Esophagus muscularis mucosa (tissue), 4 donors: ENCODE results near the gene ATP9A. TPM values are rescaled to one million over a fixed set of nuclear protein-coding genes. Genes with fewer than 3 reads are reported as not detected.
A peak's percentile ranks its signal among the peaks of the same experiment; 100 is the strongest.

Source experiments
- DNase-seq: peaks from one replicate; pipeline ENCODE4 v3.0.0-alpha.2; 2017; ENCODE audit errors: extremely low spot score
- H3K27ac ChIP-seq, 4 donors: fragments of 200-600 bp; sonication (generic); replicated peaks in 1 of 4; 1 replicate in 3 of 4; 2 replicates in 1 of 4; pipeline ENCODE4 v1.5.1; 2016 to 2019; ENCODE audit warnings: mild to moderate bottlenecking in 1 of 4
- H3K27me3 ChIP-seq, 4 donors: fragments of 200-600 bp; sonication (generic); one replicate each; pipeline versions ENCODE4 v1.5.1 to v1.6.0; 2016 to 2019
- H3K36me3 ChIP-seq, 4 donors: fragments of 200-600 bp; sonication (generic); one replicate each; pipeline ENCODE4 v1.5.1; 2016 to 2019
- H3K4me1 ChIP-seq, 4 donors: fragments of 200-600 bp; sonication (generic); one replicate each; pipeline ENCODE4 v1.5.1; 2016 to 2019
- H3K4me3 ChIP-seq, 4 donors: fragments of 200-600 bp; sonication (generic); 1 replicate in 2 of 4; 2 replicates in 2 of 4; pipeline ENCODE4 v1.5.1; 2016 to 2019; ENCODE audit warnings: mild to moderate bottlenecking in 4 of 4, moderate library complexity in 1 of 4
- H3K9me3 ChIP-seq, 4 donors: fragments of 200-600 bp; sonication (generic); 1 replicate in 3 of 4; 2 replicates in 1 of 4; pipeline ENCODE4 v1.5.1; 2016 to 2019
- EP300 ChIP-seq: sonication (generic); formaldehyde crosslinking; IDR thresholded peaks from one replicate; pipeline ENCODE4 v1.6.1; 2017; ENCODE audit warnings: antibody characterized with exemption
- POLR2A ChIP-seq: fragments of 450-650 bp; IDR thresholded peaks from one replicate; pipeline ENCODE4 v1.6.1; 2017; ENCODE audit warnings: antibody characterized with exemption, moderate library complexity, mild to moderate bottlenecking, low read depth
- POLR2AphosphoS5 ChIP-seq, 2 donors: sonication (generic); formaldehyde crosslinking; IDR thresholded peaks; one replicate each; pipeline ENCODE4 v1.6.1; 2017; ENCODE audit warnings: antibody characterized with exemption in 2 of 2
- WGBS: methylation state at CpG from one replicate; pipeline ENCODE4 v1.1.5; 2018; 5-methylcytosine and 5-hydroxymethylcytosine counted together
- intact Hi-C: fragments of 100-400 bp; cut with DNase I; formaldehyde crosslinking; loops from one replicate; pipeline ENCODE4 v1.15.1; 2023
- total RNA-seq, 4 donors: library from RNA; depleted of rRNA; stranded (reverse); fragments of >200 nt; gene quantifications; one replicate each; pipeline versions ENCODE4 v1.1.0 to v1.2.1, GENCODE V29; 2016
- TF ChIP-seq, protein P1 (sequence below), 3 experiments: fragments of 200-600 bp in 2 of 3; fragments of 450-650 bp in 1 of 3; sonication (generic) in 2 of 3; IDR thresholded peaks; one replicate each; pipeline ENCODE4 v1.5.1; 2017 to 2019; ENCODE audit warnings: antibody characterized with exemption in 3 of 3, mild to moderate bottlenecking in 2 of 3, moderate library complexity in 1 of 3

The ATP9A gene
- total RNA-seq, 4 donors from 2014 or later: 44.4 to 70.9 (median 56.0) TPM

DNA sequence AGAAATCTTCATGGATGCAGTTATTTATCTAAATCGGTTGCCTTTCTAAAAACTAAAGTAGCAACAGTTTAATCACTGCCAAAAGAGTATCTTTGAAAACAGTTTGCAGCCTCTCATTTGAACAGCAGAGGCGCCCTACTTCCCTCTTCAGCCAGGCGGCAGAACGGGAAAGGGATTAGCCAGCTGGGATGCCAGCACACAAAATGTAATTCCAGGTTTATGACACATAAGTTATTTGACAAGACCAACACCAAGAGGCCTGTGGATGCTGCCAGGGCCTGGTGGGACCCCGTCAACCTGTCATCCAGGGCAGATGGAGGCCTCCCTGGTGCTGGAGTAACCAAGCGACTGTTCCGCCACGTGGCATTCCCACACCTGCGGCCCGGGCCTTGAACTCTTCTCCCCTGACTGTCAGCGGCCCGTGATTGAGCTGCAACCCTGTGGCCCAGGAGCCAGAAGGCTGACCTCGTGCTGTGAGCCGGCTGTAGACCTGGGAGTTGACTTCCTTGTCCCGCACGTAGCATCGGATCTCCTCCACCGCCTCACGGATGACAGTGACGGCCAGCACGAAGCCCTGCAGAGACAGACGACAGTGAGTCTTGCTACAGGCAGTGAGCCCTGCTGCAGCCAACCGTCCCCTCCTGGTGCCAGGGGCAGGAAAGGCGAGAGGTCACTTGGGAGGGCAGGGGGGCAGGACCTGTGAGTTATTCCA, 55.5 kb downstream of the ATP9A start:
- Histone ChIP-seq H3K4me1 (peaks cover 0 to 11% (median 0%) of the 10 kb centered on the region in 4 donors), H3K9me3 (no peaks in the 10 kb centered on the region), H3K27me3 (no peaks in the 10 kb centered on the region), H3K27ac (no peak overlapping the region), H3K4me3 (no peak overlapping the region), H3K36me3 (peaks cover 0 to 36% (median 16%) of the 10 kb centered on the region in 4 donors)
- WGBS: 76% methylated on average over 10 of the region's 24 CpGs
- no peak for DNase-seq
- intact Hi-C loops: no loop called here
- TF ChIP-seq POLR2AphosphoS5 (IDR thresholded peaks at IDR 0.05): no peak
- TF ChIP-seq, protein P1, sequence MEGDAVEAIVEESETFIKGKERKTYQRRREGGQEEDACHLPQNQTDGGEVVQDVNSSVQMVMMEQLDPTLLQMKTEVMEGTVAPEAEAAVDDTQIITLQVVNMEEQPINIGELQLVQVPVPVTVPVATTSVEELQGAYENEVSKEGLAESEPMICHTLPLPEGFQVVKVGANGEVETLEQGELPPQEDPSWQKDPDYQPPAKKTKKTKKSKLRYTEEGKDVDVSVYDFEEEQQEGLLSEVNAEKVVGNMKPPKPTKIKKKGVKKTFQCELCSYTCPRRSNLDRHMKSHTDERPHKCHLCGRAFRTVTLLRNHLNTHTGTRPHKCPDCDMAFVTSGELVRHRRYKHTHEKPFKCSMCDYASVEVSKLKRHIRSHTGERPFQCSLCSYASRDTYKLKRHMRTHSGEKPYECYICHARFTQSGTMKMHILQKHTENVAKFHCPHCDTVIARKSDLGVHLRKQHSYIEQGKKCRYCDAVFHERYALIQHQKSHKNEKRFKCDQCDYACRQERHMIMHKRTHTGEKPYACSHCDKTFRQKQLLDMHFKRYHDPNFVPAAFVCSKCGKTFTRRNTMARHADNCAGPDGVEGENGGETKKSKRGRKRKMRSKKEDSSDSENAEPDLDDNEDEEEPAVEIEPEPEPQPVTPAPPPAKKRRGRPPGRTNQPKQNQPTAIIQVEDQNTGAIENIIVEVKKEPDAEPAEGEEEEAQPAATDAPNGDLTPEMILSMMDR (IDR thresholded peaks at IDR 0.05): peak in 1 of 3 experiments; percentile 8

DNA sequence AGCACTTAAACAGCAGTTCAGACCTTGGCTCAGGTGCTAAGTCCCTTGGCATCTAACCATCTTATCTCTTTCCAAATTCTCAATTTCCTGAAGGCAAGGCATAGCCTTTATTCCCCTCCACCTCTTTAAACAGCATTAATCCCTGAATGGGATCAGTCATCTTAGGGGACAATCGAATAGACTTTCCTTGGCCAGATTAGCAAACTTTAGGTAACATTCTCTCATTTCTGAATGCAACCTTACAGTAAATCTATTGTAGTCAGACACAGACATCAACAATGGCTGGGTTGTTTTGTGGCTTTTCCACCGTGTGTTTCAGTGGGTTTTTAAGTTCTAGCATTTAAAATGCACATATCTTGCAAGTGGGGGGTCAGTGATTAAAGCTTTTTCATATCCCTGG, 56.8 kb downstream of the ATP9A start:
- Histone ChIP-seq H3K4me1 (peaks cover 0 to 11% (median 0%) of the 10 kb centered on the region in 4 donors), H3K27me3 (no peaks in the 10 kb centered on the region), H3K36me3 (peaks cover 0 to 37% (median 16%) of the 10 kb centered on the region in 4 donors), H3K27ac (no peak overlapping the region), H3K9me3 (no peaks in the 10 kb centered on the region), H3K4me3 (no peak overlapping the region)
- no peak for TF ChIP-seq POLR2A
- no peak for TF ChIP-seq EP300
- TF ChIP-seq POLR2AphosphoS5 (IDR thresholded peaks at IDR 0.05): no peak
- TF ChIP-seq, protein P1 (IDR thresholded peaks at IDR 0.05): no peak
- WGBS: 87% methylated on average over 2 of the region's 2 CpGs
- intact Hi-C loops: no loop called here
- no peak for DNase-seq

DNA sequence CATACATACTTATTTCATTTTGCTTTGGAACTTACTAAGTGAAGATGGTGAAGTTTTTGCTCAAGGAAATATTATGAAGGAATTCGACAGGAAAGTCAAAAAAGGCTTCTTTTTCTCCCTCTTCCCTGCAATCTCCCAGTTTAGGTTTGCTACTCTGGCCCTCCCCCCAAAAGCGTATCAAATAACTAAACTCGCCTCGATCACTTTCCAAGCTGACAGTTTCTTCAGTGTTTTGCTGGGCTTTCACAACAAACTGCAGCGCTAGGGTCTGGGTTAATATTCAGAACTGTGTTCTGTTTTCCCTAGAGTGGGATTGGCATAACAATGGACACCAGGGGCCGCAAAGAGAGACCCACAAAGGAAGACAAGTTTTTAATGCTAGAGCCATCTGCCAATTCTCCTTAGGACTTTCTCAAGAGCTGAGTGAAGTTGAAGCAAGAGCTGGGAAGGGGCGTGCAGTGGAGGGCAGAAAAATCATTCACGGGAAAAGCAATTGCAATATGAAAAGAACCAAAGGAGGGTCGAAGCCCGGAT, 57.8 kb downstream of the ATP9A start:
- H3K4me3 ChIP-seq: no peak overlapping the region
- peaks cover 0 to 37% (median 16%) of the 10 kb centered on the region in 4 donors for H3K36me3 ChIP-seq
- no peaks in the 10 kb centered on the region for H3K9me3 ChIP-seq
- DNase-seq: no peak
- intact Hi-C loops: no loop called here
- WGBS: 74% methylated on average over 10 of the region's 10 CpGs
- H3K27ac ChIP-seq: no peak overlapping the region
- TF ChIP-seq, protein P1 (IDR thresholded peaks at IDR 0.05): no peak
- TF ChIP-seq POLR2A (no peak), POLR2AphosphoS5 (IDR thresholded peaks at IDR 0.05) (no peak), EP300 (no peak)
- H3K27me3 ChIP-seq: no peaks in the 10 kb centered on the region
- H3K4me1 ChIP-seq: peaks cover 0 to 5% (median 0%) of the 10 kb centered on the region in 4 donors

DNA sequence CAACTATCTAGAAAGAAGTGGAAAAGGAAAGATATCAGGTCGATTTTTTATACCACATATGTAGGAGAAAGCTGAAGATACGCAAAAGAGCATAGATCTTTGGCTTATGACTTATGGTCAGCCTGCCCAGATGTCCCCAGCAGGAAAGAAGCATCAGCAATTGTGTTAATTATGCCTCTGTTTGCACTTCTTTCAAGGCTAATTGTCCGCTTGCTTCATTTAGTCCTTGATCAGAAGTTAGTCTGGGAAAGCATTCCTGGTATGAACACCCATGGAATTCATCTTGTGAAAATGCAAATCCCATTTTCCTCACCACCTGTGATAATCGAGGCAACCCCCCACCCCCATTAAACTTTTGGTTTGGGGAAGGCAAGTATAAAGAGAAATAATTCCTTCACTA, 62.8 kb downstream of the ATP9A start:
- H3K4me1 ChIP-seq: peaks cover 0 to 6% (median 2%) of the 10 kb centered on the region in 4 donors
- no peaks in the 10 kb centered on the region for H3K27me3 ChIP-seq
- H3K9me3 ChIP-seq: no peaks in the 10 kb centered on the region
- no peak overlapping the region for H3K4me3 ChIP-seq
- WGBS: 83% methylated on average over 4 of the region's 4 CpGs
- peaks cover 0 to 19% (median 7%) of the 10 kb centered on the region in 4 donors for H3K36me3 ChIP-seq
- TF ChIP-seq POLR2AphosphoS5 (IDR thresholded peaks at IDR 0.05) (no peak), EP300 (no peak), POLR2A (no peak)
- TF ChIP-seq, protein P1 (IDR thresholded peaks at IDR 0.05): no peak
- intact Hi-C loops: loop anchor here (10.0 kb wide), 1 partner anchor 379 kb away; no protein-coding TSS in a partner anchor
- no peak overlapping the region for H3K27ac ChIP-seq
- no peak for DNase-seq
